ENCODE data around the gene ADGRV1. TPM values are rescaled to one million over a fixed set of nuclear protein-coding genes. Genes with fewer than 3 reads are reported as not detected.
"Not testable (repeated sequence)": the region's sequence is repeated elsewhere in the genome, so short reads cannot be mapped to it uniquely, and the experiment has no call there.

The ADGRV1 gene
- total RNA-seq, 2 donors from 2014 or later = 0.44 to 0.52 TPM

DNA sequence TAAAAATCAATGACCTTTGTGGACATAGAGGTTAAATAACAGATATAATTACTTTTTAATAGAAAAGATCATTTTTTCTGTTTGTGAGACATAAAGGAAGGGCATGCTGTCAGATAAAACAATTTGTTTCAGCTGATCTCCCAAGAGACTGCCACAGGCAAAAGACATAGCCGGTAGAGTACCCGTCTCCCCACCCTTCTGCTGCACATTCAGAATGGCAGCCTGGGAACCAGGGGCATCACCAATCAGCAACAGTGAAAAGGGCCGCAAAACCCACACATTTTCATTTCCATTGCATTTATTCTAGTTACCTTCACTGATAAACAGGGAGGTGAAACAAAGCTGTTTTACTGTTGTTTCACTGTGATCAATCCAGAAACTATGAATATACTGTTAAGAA lies 466.9 kb downstream of the ADGRV1 start:
- DNase-seq = no peak
- Mint-ChIP-seq H3K27me3 (peaks cover 10% of the 10 kb centered on the region), H3K27ac (no peak overlapping the region), H3K4me3 (no peak overlapping the region), H3K4me1 (no peaks in the 10 kb centered on the region), H3K36me3 (ENCODE audit: low read depth) (peaks cover 2% of the 10 kb centered on the region)
- ATAC-seq = no peak
- no peaks in the 10 kb centered on the region for H3K9me3 ChIP-seq (ENCODE audit: control insufficient read depth, low read length, poor library complexity, severe bottlenecking)

GRCh38 chr5:91025956-91026355 lies 467.4 kb downstream of the ADGRV1 start:
- ATAC-seq (no peak), DNase-seq (no peak)
- no peaks in the 10 kb centered on the region for H3K9me3 ChIP-seq (ENCODE audit: control insufficient read depth, low read length, poor library complexity, severe bottlenecking)
- no peak overlapping the region for H3K27ac Mint-ChIP-seq
- H3K27me3 Mint-ChIP-seq = peaks cover 9% of the 10 kb centered on the region
- peaks cover 2% of the 10 kb centered on the region for H3K36me3 Mint-ChIP-seq (ENCODE audit: low read depth)
- H3K4me3 Mint-ChIP-seq = no peak overlapping the region
- no peaks in the 10 kb centered on the region for H3K4me1 Mint-ChIP-seq

DNA sequence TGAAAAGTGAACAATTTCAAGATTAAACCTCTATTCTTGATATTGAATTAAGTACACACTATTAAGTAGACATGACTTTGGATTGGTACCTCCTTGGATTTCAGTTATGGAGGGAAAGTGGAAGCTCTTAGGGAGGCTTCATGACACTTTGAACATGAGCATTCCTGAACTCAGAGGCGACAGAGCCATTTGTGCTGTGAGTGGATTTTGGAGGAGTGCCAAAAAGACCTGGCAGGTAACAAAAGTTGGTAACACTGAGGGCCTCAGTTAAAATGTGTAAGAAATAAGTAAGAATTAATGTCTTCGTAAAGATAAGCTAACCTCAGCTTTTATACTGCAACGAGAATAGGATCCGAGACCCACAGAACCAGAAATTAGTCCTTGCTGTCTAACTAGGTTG lies 467.9 kb downstream of the ADGRV1 start:
- Mint-ChIP-seq H3K27me3 (peaks cover 14% of the 10 kb centered on the region), H3K4me3 (no peak overlapping the region), H3K4me1 (no peaks in the 10 kb centered on the region), H3K27ac (no peak overlapping the region), H3K36me3 (ENCODE audit: low read depth) (peaks cover 2% of the 10 kb centered on the region)
- H3K9me3 ChIP-seq (ENCODE audit: control insufficient read depth, low read length, poor library complexity, severe bottlenecking) = no peaks in the 10 kb centered on the region
- no peak for ATAC-seq
- no peak for DNase-seq

GRCh38 chr5:91027405-91028139 lies 469.0 kb downstream of the ADGRV1 start:
- Mint-ChIP-seq H3K4me3 (no peak overlapping the region), H3K36me3 (ENCODE audit: low read depth) (peaks cover 2% of the 10 kb centered on the region), H3K27ac (no peak overlapping the region), H3K27me3 (peaks cover 14% of the 10 kb centered on the region), H3K4me1 (no peaks in the 10 kb centered on the region)
- ATAC-seq = no peak
- no peak for DNase-seq
- no peaks in the 10 kb centered on the region for H3K9me3 ChIP-seq (ENCODE audit: control insufficient read depth, low read length, poor library complexity, severe bottlenecking)

- DNase-seq = no peak
These were observed 469.9 kb downstream of the ADGRV1 start for GRCh38 chr5:91028499-91028956.

DNA sequence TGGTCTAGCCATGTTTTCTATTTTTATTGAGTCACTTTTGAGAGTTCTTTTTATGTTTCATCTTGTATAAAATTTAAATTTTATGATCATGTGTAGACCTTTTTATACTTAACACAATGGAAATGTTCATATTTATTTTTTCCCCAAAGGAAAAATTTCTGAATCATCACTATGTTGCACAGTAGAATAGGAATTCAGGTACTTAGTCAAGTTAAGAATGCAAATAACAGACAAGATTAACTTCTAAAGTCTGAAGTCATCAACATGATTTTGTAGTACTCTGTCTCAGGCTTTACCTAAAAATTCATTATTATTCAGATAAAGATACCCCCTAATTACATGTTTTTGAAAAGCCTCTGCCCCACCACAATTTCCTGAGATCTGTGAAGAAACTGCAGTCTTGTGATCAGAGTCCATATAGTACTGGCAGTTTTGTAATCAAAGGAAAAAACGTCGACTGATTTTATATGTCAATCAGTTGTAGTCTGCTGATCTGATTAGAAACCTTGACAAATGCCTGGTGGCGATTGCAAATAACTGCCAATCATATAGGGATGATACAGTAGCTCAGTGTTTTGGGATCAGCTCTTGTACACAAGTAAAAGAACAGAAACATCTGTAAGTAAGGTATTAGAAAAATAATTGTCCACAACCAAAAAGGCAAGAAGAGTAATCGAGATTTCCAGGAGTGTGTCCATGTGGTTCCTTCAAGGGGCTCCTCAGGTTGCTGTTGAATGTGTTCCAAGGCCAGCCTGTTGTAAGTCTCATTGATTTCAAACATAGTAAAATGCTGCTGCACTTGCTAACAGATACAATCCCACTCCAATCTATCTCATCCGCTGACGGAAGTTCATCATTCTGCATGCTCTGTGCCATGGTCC lies 472.2 kb downstream of the ADGRV1 start:
- Mint-ChIP-seq H3K4me3 (no peak overlapping the region), H3K36me3 (ENCODE audit: low read depth) (peaks cover 2% of the 10 kb centered on the region), H3K4me1 (peaks cover 2% of the 10 kb centered on the region), H3K27ac (no peak overlapping the region), H3K27me3 (peaks cover 24% of the 10 kb centered on the region)
- H3K9me3 ChIP-seq (ENCODE audit: control insufficient read depth, low read length, poor library complexity, severe bottlenecking) = no peaks in the 10 kb centered on the region
- ATAC-seq = no peak
- no peak for DNase-seq

More at GRCh38 chr5:91028499-91028956, 469.9 kb downstream of the ADGRV1 start:
- H3K9me3 ChIP-seq (ENCODE audit: control insufficient read depth, low read length, poor library complexity, severe bottlenecking) = no peaks in the 10 kb centered on the region
- Mint-ChIP-seq H3K36me3 (ENCODE audit: low read depth) (peaks cover 2% of the 10 kb centered on the region), H3K4me3 (no peak overlapping the region), H3K27ac (no peak overlapping the region), H3K4me1 (no peaks in the 10 kb centered on the region), H3K27me3 (peaks cover 14% of the 10 kb centered on the region)
- no peak for ATAC-seq

- no peaks in the 10 kb centered on the region for H3K9me3 ChIP-seq (ENCODE audit: control insufficient read depth, low read length, poor library complexity, severe bottlenecking)
- H3K36me3 Mint-ChIP-seq (ENCODE audit: low read depth) = peaks cover 2% of the 10 kb centered on the region
- H3K4me3 Mint-ChIP-seq = no peak overlapping the region
- no peak for ATAC-seq
- peaks cover 24% of the 10 kb centered on the region for H3K27me3 Mint-ChIP-seq
- no peak overlapping the region for H3K27ac Mint-ChIP-seq
- peaks cover 2% of the 10 kb centered on the region for H3K4me1 Mint-ChIP-seq
- no peak for DNase-seq
These were observed 472.8 kb downstream of the ADGRV1 start for GRCh38 chr5:91031402-91031752.

DNA sequence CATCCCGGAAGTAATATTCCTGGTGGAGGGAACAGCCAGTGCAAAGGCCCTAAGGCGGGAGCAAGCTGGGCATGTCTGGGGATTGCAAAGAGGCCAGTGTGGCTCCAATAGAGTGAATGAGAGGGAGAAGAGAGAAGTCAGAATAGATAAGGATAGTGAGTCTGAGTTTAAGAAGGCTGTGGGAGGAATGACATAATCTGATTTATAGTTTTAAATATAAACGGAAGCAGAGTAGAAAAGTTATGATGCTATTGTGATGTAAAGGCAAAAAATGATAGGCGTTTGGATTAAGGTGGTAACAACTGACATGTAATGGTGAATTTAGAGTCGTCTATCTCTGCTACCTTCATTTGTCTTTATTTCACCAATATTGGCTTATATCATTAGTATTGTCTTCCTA lies 473.5 kb downstream of the ADGRV1 start:
- H3K9me3 ChIP-seq (ENCODE audit: control insufficient read depth, low read length, poor library complexity, severe bottlenecking) = no peaks in the 10 kb centered on the region

GRCh38 chr5:91033370-91033769 lies 474.8 kb downstream of the ADGRV1 start:
- Mint-ChIP-seq H3K36me3 (ENCODE audit: low read depth) (peaks cover 1% of the 10 kb centered on the region), H3K4me1 (peaks cover 2% of the 10 kb centered on the region), H3K27ac (no peak overlapping the region), H3K4me3 (no peak overlapping the region), H3K27me3 (peaks cover 27% of the 10 kb centered on the region)
- no peak for ATAC-seq
- no peaks in the 10 kb centered on the region for H3K9me3 ChIP-seq (ENCODE audit: control insufficient read depth, low read length, poor library complexity, severe bottlenecking)
- no peak for DNase-seq

More for the DNA sequence above, 473.5 kb downstream of the ADGRV1 start:
- Mint-ChIP-seq H3K27me3 (peaks cover 24% of the 10 kb centered on the region), H3K4me3 (no peak overlapping the region), H3K27ac (no peak overlapping the region), H3K4me1 (peaks cover 2% of the 10 kb centered on the region), H3K36me3 (ENCODE audit: low read depth) (peaks cover 2% of the 10 kb centered on the region)
- no peak for DNase-seq
- ATAC-seq = no peak

DNA sequence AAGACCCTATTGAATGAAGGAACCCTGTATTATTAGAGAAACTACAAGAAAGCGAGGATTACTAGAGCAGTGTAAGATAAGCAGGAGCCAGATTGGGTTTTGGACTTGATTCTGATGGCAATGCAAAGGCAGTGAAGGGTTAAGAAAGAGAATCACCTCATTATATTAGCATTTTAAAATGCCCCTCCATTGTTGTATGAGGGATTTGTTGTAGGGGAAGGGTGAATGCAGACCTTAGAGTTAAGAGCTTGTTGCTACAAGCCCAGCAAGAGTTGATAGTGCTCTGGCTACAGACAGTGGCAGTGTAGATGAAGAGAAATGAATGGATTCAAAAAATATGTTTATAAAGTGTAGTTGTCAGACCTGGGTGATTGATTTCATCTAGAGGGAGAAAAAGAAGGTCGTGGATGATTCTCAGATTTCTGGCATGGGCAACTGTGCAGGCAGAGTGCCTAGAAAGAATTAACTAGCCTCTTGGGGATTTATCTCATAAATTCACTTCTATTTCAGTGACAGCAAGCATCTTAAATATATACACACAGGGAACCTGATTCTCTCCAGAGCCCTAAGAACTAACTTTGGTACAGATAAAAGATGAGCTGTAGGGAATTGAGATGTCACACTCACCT lies 479.7 kb downstream of the ADGRV1 start:
- ATAC-seq (no peak), DNase-seq (no peak)
- Mint-ChIP-seq H3K27ac (no peak overlapping the region), H3K4me3 (no peak overlapping the region), H3K4me1 (peaks cover 2% of the 10 kb centered on the region), H3K27me3 (peaks cover 17% of the 10 kb centered on the region), H3K36me3 (ENCODE audit: low read depth) (no peaks in the 10 kb centered on the region)
- H3K9me3 ChIP-seq (ENCODE audit: control insufficient read depth, low read length, poor library complexity, severe bottlenecking) = no peaks in the 10 kb centered on the region

DNA sequence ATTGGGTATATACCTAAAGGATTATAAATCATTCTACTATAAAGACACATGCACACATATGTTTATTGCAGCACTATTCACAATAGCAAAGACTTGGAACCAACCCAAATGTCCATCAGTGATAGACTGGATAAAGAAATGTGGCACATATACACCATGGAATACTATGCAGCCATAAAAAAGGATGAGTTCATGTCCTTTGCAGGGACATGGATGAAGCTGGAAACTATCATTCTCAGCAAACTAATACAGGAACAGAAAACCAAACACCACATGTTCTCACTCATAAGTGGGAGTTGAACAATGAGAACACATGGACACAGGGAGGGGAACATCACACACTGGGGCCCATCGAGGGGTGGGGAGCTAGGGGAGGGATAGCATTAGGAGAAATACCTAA lies 482.5 kb downstream of the ADGRV1 start:
- H3K27ac Mint-ChIP-seq; DNase-seq; H3K9me3 ChIP-seq (ENCODE audit: control insufficient read depth, low read length, poor library complexity, severe bottlenecking); H3K4me1 Mint-ChIP-seq; H3K4me3 Mint-ChIP-seq; H3K27me3 Mint-ChIP-seq; ATAC-seq; H3K36me3 Mint-ChIP-seq (ENCODE audit: low read depth): not testable (repeated sequence)

DNA sequence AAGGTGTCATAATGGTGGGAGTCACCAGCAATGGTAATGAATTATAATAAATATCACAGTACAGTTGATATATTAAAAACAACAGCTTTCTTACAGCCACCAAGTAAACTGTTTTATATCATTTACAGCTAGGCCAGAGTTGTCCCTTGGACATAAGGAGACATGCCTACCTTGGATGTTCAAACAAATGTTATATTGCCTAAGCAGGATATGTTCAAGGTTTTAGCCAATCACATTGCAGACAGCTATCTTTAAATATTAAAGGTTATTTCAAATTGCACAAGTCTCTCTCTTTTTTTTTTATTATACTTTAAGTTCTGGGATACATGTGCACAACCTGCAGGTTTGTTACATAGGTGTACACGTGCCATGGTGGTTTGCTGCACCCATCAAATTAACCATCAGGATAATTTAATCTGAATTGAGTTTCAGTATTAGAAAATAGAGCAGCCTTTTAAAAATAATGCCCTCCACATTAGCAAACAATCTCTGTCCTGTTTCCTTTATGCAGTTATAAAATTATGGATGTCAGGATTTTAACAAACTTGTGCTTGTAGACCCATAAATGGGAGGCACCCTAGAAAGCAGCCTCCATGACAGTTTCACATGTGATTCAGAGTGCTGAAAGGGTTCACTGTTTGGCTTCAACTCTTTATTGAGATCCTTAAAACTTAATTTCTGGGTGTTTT lies 483.8 kb downstream of the ADGRV1 start:
- ATAC-seq = no peak
- H3K9me3 ChIP-seq (ENCODE audit: control insufficient read depth, low read length, poor library complexity, severe bottlenecking) = no peaks in the 10 kb centered on the region
- Mint-ChIP-seq H3K27me3 (peaks cover 7% of the 10 kb centered on the region), H3K36me3 (ENCODE audit: low read depth) (no peaks in the 10 kb centered on the region), H3K4me3 (no peak overlapping the region), H3K27ac (no peak overlapping the region), H3K4me1 (no peaks in the 10 kb centered on the region)
- DNase-seq = no peak

- no peak for DNase-seq
- Mint-ChIP-seq H3K27ac (no peak overlapping the region), H3K36me3 (ENCODE audit: low read depth) (no peaks in the 10 kb centered on the region), H3K4me1 (no peaks in the 10 kb centered on the region), H3K27me3 (peaks cover 5% of the 10 kb centered on the region), H3K4me3 (no peak overlapping the region)
- H3K9me3 ChIP-seq (ENCODE audit: control insufficient read depth, low read length, poor library complexity, severe bottlenecking) = no peaks in the 10 kb centered on the region
- no peak for ATAC-seq
These were observed 484.3 kb downstream of the ADGRV1 start for GRCh38 chr5:91042936-91043255.

All from T-helper 17 cell (primary cell).